Skeletal muscle tissue (tissue), 4 donors: Measurements from ENCODE around the gene CHRM5. TPM values are rescaled to one million over a fixed set of nuclear protein-coding genes. Genes with fewer than 3 reads are reported as not detected.
"Not testable (repeated sequence)": the region's sequence is repeated elsewhere in the genome, so short reads cannot be mapped to it uniquely, and the experiment has no call there.

Experiments
- H3K27ac ChIP-seq: one replicate; pipeline ENCODE4 v1.7.0; 2013; ENCODE audit warnings: mild to moderate bottlenecking, low read depth, low read length, inconsistent platforms
- H3K27me3 ChIP-seq, 3 donors: one replicate each; pipeline ENCODE4 v1.7.0; 2013; ENCODE audit warnings: low read length in 3 of 3; ENCODE audit not compliant: control insufficient read depth in 3 of 3, insufficient read depth in 3 of 3
- H3K36me3 ChIP-seq, 3 donors: one replicate each; pipeline ENCODE4 v1.7.0; 2013; ENCODE audit warnings: low read length in 3 of 3; ENCODE audit not compliant: control insufficient read depth in 3 of 3, insufficient read depth in 3 of 3
- H3K4me1 ChIP-seq, 3 donors: one replicate each; pipeline ENCODE4 v1.7.0; 2013; ENCODE audit warnings: low read length in 3 of 3, mild to moderate bottlenecking in 3 of 3; ENCODE audit not compliant: control insufficient read depth in 3 of 3, insufficient read depth in 3 of 3
- H3K4me3 ChIP-seq, 3 donors: one replicate each; pipeline ENCODE4 v1.7.0; 2013; ENCODE audit warnings: low read length in 3 of 3
- H3K9ac ChIP-seq, 3 donors: one replicate each; pipeline ENCODE4 v1.7.0; 2013; ENCODE audit warnings: low read length in 3 of 3, mild to moderate bottlenecking in 3 of 3, moderate library complexity in 2 of 3, low read depth in 1 of 3
- H3K9me3 ChIP-seq, 3 donors: one replicate each; pipeline ENCODE4 v1.7.0; 2013; ENCODE audit warnings: low read length in 3 of 3; ENCODE audit not compliant: control insufficient read depth in 3 of 3
- total RNA-seq: library from RNA; depleted of rRNA; stranded (reverse); fragments of >200 nt; gene quantifications from one replicate; pipeline ENCODE4 v1.2.3, GENCODE V29; 2014
- donor health status: Osteomylitis.

CHRM5 gene
- total RNA-seq, 1 donor from 2014 or later: not detected

- no peaks in the 10 kb centered on the region for H3K4me1 ChIP-seq
- H3K9me3 ChIP-seq: no peaks in the 10 kb centered on the region
- no peak overlapping the region for H3K4me3 ChIP-seq
- no peak overlapping the region for H3K27ac ChIP-seq
- no peaks in the 10 kb centered on the region for H3K36me3 ChIP-seq
- H3K27me3 ChIP-seq: no peaks in the 10 kb centered on the region
- H3K9ac ChIP-seq: no peak overlapping the region
Measured at GRCh38 chr15:33985751-33986150, 17.5 kb downstream of the CHRM5 start.

GRCh38 chr15:33987444-33987843, 19.1 kb downstream of the CHRM5 start:
- Histone ChIP-seq H3K36me3 (no peaks in the 10 kb centered on the region), H3K9me3 (no peaks in the 10 kb centered on the region), H3K4me3 (no peak overlapping the region), H3K27me3 (no peaks in the 10 kb centered on the region), H3K9ac (no peak overlapping the region), H3K4me1 (no peaks in the 10 kb centered on the region), H3K27ac (no peak overlapping the region)

- Histone ChIP-seq H3K36me3 (no peaks in the 10 kb centered on the region), H3K9ac (no peak overlapping the region), H3K4me3 (no peak overlapping the region), H3K27ac (no peak overlapping the region), H3K4me1 (no peaks in the 10 kb centered on the region), H3K27me3 (no peaks in the 10 kb centered on the region), H3K9me3 (no peaks in the 10 kb centered on the region)
Measured at GRCh38 chr15:33988384-33988783, 20.1 kb downstream of the CHRM5 start.

GRCh38 chr15:33994005-33994615, 25.8 kb downstream of the CHRM5 start:
- no peaks in the 10 kb centered on the region for H3K4me1 ChIP-seq

GRCh38 chr15:33995666-33996065, 27.4 kb downstream of the CHRM5 start:
- not testable (repeated sequence) for H3K27me3 ChIP-seq, H3K9ac ChIP-seq, H3K36me3 ChIP-seq, H3K4me3 ChIP-seq, H3K27ac ChIP-seq, H3K4me1 ChIP-seq, H3K9me3 ChIP-seq

More at GRCh38 chr15:33994005-33994615, 25.8 kb downstream of the CHRM5 start:
- Histone ChIP-seq H3K9ac (no peak overlapping the region), H3K36me3 (no peaks in the 10 kb centered on the region), H3K27me3 (no peaks in the 10 kb centered on the region), H3K4me3 (no peak overlapping the region), H3K9me3 (no peaks in the 10 kb centered on the region), H3K27ac (no peak overlapping the region)

GRCh38 chr15:34001536-34001935, 33.2 kb downstream of the CHRM5 start:
- Histone ChIP-seq H3K27ac (no peak overlapping the region), H3K4me3 (no peak overlapping the region), H3K9ac (no peak overlapping the region), H3K4me1 (no peaks in the 10 kb centered on the region), H3K27me3 (no peaks in the 10 kb centered on the region), H3K36me3 (no peaks in the 10 kb centered on the region), H3K9me3 (no peaks in the 10 kb centered on the region)

- H3K27me3 ChIP-seq: no peaks in the 10 kb centered on the region
- H3K9ac ChIP-seq: no peak overlapping the region
Measured at GRCh38 chr15:34006381-34006780, 38.1 kb downstream of the CHRM5 start.

GRCh38 chr15:34009656-34010055, 41.4 kb downstream of the CHRM5 start:
- H3K4me3 ChIP-seq: no peak overlapping the region
- no peaks in the 10 kb centered on the region for H3K36me3 ChIP-seq
- H3K27me3 ChIP-seq: no peaks in the 10 kb centered on the region

More at GRCh38 chr15:34006381-34006780, 38.1 kb downstream of the CHRM5 start:
- Histone ChIP-seq H3K27ac (no peak overlapping the region), H3K36me3 (no peaks in the 10 kb centered on the region), H3K9me3 (no peaks in the 10 kb centered on the region), H3K4me1 (no peaks in the 10 kb centered on the region), H3K4me3 (no peak overlapping the region)

GRCh38 chr15:34010921-34011320, 42.6 kb downstream of the CHRM5 start:
- Histone ChIP-seq H3K9ac (no peak overlapping the region), H3K27me3 (no peaks in the 10 kb centered on the region), H3K36me3 (no peaks in the 10 kb centered on the region), H3K4me1 (peaks cover 0 to 2% (median 0%) of the 10 kb centered on the region in 3 donors), H3K27ac (no peak overlapping the region), H3K4me3 (no peak overlapping the region), H3K9me3 (no peaks in the 10 kb centered on the region)

More at GRCh38 chr15:34009656-34010055, 41.4 kb downstream of the CHRM5 start:
- Histone ChIP-seq H3K9me3 (no peaks in the 10 kb centered on the region), H3K9ac (no peak overlapping the region), H3K4me1 (peaks cover 0 to 2% (median 0%) of the 10 kb centered on the region in 3 donors), H3K27ac (no peak overlapping the region)

- Histone ChIP-seq H3K9ac (no peak overlapping the region), H3K4me1 (peaks cover 0 to 2% (median 0%) of the 10 kb centered on the region in 3 donors), H3K9me3 (no peaks in the 10 kb centered on the region), H3K27ac (no peak overlapping the region), H3K36me3 (no peaks in the 10 kb centered on the region), H3K4me3 (no peak overlapping the region), H3K27me3 (no peaks in the 10 kb centered on the region)
Measured at GRCh38 chr15:34011481-34011880, 43.2 kb downstream of the CHRM5 start.
